C4-2B (cell line): ENCODE measurements around the gene VPS39.

Source experiments
- ZFX ChIP-seq: fragments of 450-650 bp; IDR thresholded peaks from 2 replicates; pipeline ENCODE4 v1.6.1; 2017
- TF ChIP-seq, protein P1 (sequence below): fragments of 450-650 bp; conservative IDR thresholded peaks from 2 replicates; pipeline ENCODE4 v1.5.1; 2017; ENCODE audit warnings: mild to moderate bottlenecking

GRCh38 chr15:42134617-42135245 is 73.4 kb downstream of the VPS39 start:
- TF ChIP-seq, protein P1, sequence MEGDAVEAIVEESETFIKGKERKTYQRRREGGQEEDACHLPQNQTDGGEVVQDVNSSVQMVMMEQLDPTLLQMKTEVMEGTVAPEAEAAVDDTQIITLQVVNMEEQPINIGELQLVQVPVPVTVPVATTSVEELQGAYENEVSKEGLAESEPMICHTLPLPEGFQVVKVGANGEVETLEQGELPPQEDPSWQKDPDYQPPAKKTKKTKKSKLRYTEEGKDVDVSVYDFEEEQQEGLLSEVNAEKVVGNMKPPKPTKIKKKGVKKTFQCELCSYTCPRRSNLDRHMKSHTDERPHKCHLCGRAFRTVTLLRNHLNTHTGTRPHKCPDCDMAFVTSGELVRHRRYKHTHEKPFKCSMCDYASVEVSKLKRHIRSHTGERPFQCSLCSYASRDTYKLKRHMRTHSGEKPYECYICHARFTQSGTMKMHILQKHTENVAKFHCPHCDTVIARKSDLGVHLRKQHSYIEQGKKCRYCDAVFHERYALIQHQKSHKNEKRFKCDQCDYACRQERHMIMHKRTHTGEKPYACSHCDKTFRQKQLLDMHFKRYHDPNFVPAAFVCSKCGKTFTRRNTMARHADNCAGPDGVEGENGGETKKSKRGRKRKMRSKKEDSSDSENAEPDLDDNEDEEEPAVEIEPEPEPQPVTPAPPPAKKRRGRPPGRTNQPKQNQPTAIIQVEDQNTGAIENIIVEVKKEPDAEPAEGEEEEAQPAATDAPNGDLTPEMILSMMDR, result no peak
- TF ChIP-seq ZFX, result no peak
